Adrenal gland (tissue), 12 donors: Measurements from ENCODE around the gene SACS. TPM values are rescaled to one million over a fixed set of nuclear protein-coding genes. Genes with fewer than 3 reads are reported as not detected.

ENCODE experiments used
- DNase-seq, 7 donors: peaks; one replicate each; pipeline ENCODE4 v3.0.0-alpha.2; 2019 to 2020
- H3K27ac ChIP-seq, 5 donors: fragments of 200-600 bp; sonication (generic) in 4 of 5; 1 replicate in 3 of 5; 2 replicates in 2 of 5; pipeline versions ENCODE4 v1.5.1 to v1.8.0; 2016 to 2020; ENCODE audit warnings: mild to moderate bottlenecking in 1 of 5
- H3K27me3 ChIP-seq: fragments of 200-600 bp; 2 replicates; pipeline ENCODE4 v1.8.0; 2021
- H3K36me3 ChIP-seq, 2 donors: fragments of 200-600 bp; replicated peaks in 1 of 2; 1 replicate in 1 of 2; 2 replicates in 1 of 2; pipeline versions ENCODE4 v1.5.1 to v1.8.0; 2018 to 2022
- H3K4me1 ChIP-seq, 2 donors: fragments of 200-600 bp; replicated peaks in 1 of 2; 1 replicate in 1 of 2; 2 replicates in 1 of 2; pipeline versions ENCODE4 v1.5.1 to v1.8.0; 2018 to 2021
- H3K4me3 ChIP-seq, 4 donors: fragments of 200-600 bp; sonication (generic) in 3 of 4; one replicate each; pipeline ENCODE4 v1.5.1; 2016 to 2018
- H3K9me3 ChIP-seq, 3 donors: fragments of 200-600 bp; sonication (generic) in 1 of 3; replicated peaks in 1 of 3; 1 replicate in 2 of 3; 2 replicates in 1 of 3; pipeline versions ENCODE4 v1.5.1 to v1.8.0; 2016 to 2021
- CTCF ChIP-seq, 6 experiments: fragments of 450-650 bp in 4 of 6; fragments of 200-600 bp in 2 of 6; sonication (generic) in 1 of 6; IDR thresholded peaks; 1 replicate in 5 of 6; 2 replicates in 1 of 6; pipeline versions ENCODE4 v1.5.1 to v1.8.0; 2016 to 2021; ENCODE audit warnings: antibody characterized with exemption in 6 of 6, mild to moderate bottlenecking in 2 of 6, moderate library complexity in 1 of 6
- POLR2A ChIP-seq, 2 donors: fragments of 450-650 bp; IDR thresholded peaks; one replicate each; pipeline ENCODE4 v1.6.1; 2017; ENCODE audit warnings: antibody characterized with exemption in 2 of 2, mild to moderate bottlenecking in 2 of 2, moderate library complexity in 1 of 2
- WGBS, 4 donors: extraction: QIAGEN DNeasy Blood & Tissue Kit in 2 of 4; methylation state at CpG; one replicate each; pipeline versions ENCODE4 v1.1.5 to v1.1.7; 2013 to 2017; 5-methylcytosine and 5-hydroxymethylcytosine counted together
- intact Hi-C, 2 donors: fragments of 100-400 bp; cut with DNase I; formaldehyde crosslinking; loops; one replicate each; pipeline versions ENCODE4 v1.14.1 to v1.15.0; 2022 to 2023
- polyA plus RNA-seq, 3 donors: library from polyadenylated mRNA; stranded (reverse); fragments of 200-250 nt in 2 of 3; fragments of 350-450 nt in 1 of 3; fragmentation: Illumina TruSeq in 1 of 3; extraction: RNeasy Lipid Tissue Mini Kit (QIAGEN cat#74804) in 1 of 3; gene quantifications; one replicate each; pipeline ENCODE4 v1.2.3, GENCODE V29; 2013 to 2014
- total RNA-seq, 9 donors: library from RNA; depleted of rRNA in 4 of 9; stranded (reverse); fragments of >200 nt in 4 of 9; fragments of 120-200 nt in 1 of 9; fragmentation: NEBNext Ultra II Directional in 1 of 9; extraction: Animal tissue kit (Norgen Biotek cat#: 25700) in 1 of 9; gene quantifications; one replicate each; pipeline versions ENCODE4 v1.1.0 to v1.2.4, GENCODE V29; 2013 to 2023
- donor health status: healthy with polysubstance abuse.
- donor health status: Bipolar disorder and iron deficiency.
- donor health status: DM: yes; HTN: yes; CAD: no.
- donor health status: DM: no; HTN: no; CAD: no.
- donor health status: DM: no; HTN: no; CAD: no.
- donor health status: DM: yes; HTN: yes; CAD: no.

Gene SACS
- total and polyA plus RNA-seq, 12 donors, result 5.6 to 41.6 (median 7.5) TPM

- H3K4me3 ChIP-seq, result no peak overlapping the region
- peaks cover 0 to 9% of the 10 kb centered on the region in 2 donors for H3K4me1 ChIP-seq
- TF ChIP-seq CTCF (IDR thresholded peaks at IDR 0.05) (no peak), POLR2A (IDR thresholded peaks at IDR 0.05) (no peak)
- H3K9me3 ChIP-seq, result no peaks in the 10 kb centered on the region
- H3K27ac ChIP-seq, result no peak overlapping the region
- DNase-seq, result no peak
- no peaks in the 10 kb centered on the region for H3K27me3 ChIP-seq
- intact Hi-C loops, result no loop called here
- peaks cover 0 to 46% of the 10 kb centered on the region in 2 donors for H3K36me3 ChIP-seq
- 93 to 97% (median 96%) methylated on average over 6 of the region's 6 CpGs for WGBS, 4 donors
Measured at GRCh38 chr13:23367907-23368306, 65.6 kb downstream of the SACS start.

- H3K36me3 ChIP-seq, result peaks cover 0 to 46% of the 10 kb centered on the region in 2 donors
- TF ChIP-seq CTCF (IDR thresholded peaks at IDR 0.05) (no peak), POLR2A (IDR thresholded peaks at IDR 0.05) (no peak)
- H3K4me1 ChIP-seq, result no peaks in the 10 kb centered on the region
- intact Hi-C loops, result no loop called here
- H3K27me3 ChIP-seq, result no peaks in the 10 kb centered on the region
- no peaks in the 10 kb centered on the region for H3K9me3 ChIP-seq
- DNase-seq, result no peak
- H3K27ac ChIP-seq, result no peak overlapping the region
- no peak overlapping the region for H3K4me3 ChIP-seq
- WGBS, 4 donors, result 95 to 96% (median 96%) methylated on average over 3 of the region's 3 CpGs
Measured at GRCh38 chr13:23365652-23366051, 67.8 kb downstream of the SACS start.

GRCh38 chr13:23359882-23360281, 73.6 kb downstream of the SACS start:
- no peaks in the 10 kb centered on the region for H3K27me3 ChIP-seq
- H3K36me3 ChIP-seq, result peaks cover 0 to 34% of the 10 kb centered on the region in 2 donors
- no peak overlapping the region for H3K4me3 ChIP-seq
- H3K4me1 ChIP-seq, result no peaks in the 10 kb centered on the region
- 80 to 91% (median 87%) methylated on average over 1 of the region's 1 CpG for WGBS, 4 donors
- TF ChIP-seq POLR2A (IDR thresholded peaks at IDR 0.05) (no peak), CTCF (IDR thresholded peaks at IDR 0.05) (no peak)
- no peaks in the 10 kb centered on the region for H3K9me3 ChIP-seq
- intact Hi-C loops, result no loop called here
- no peak overlapping the region for H3K27ac ChIP-seq
- DNase-seq, result no peak

- Histone ChIP-seq H3K27ac (no peak overlapping the region), H3K27me3 (no peaks in the 10 kb centered on the region), H3K9me3 (no peaks in the 10 kb centered on the region), H3K4me1 (no peaks in the 10 kb centered on the region), H3K4me3 (no peak overlapping the region), H3K36me3 (peaks cover 0 to 19% of the 10 kb centered on the region in 2 donors)
- 89 to 93% (median 91%) methylated on average over 1 of the region's 1 CpG for WGBS, 4 donors
- intact Hi-C loops, result no loop called here
- TF ChIP-seq POLR2A (IDR thresholded peaks at IDR 0.05) (no peak), CTCF (IDR thresholded peaks at IDR 0.05) (no peak)
- DNase-seq, result no peak
Measured at GRCh38 chr13:23357349-23357748, 76.2 kb downstream of the SACS start.
